Smooth muscle cell (in vitro differentiated cells): ENCODE data around the gene PRELP. TPM values are rescaled to one million over a fixed set of nuclear protein-coding genes. Genes with fewer than 3 reads are reported as not detected.

Source experiments
- DNase-seq: peaks from one replicate; lab custom pipeline; 2025; ENCODE audit not compliant: unreplicated experiment; lab: John Stamatoyannopoulos, UW
- H2AFZ ChIP-seq: fragments of 200-600 bp; sonication (generic); 2 replicates; pipeline ENCODE4 v1.6.0; 2016; ENCODE audit warnings: antibody characterized with exemption, low read depth, mild to moderate bottlenecking
- H3F3A ChIP-seq: fragments of 200-600 bp; sonication (generic); 2 replicates; pipeline ENCODE4 v1.6.0; 2017; ENCODE audit warnings: antibody characterized with exemption, low read depth
- H3K27ac ChIP-seq: fragments of 200-600 bp; sonication (generic); 2 replicates; pipeline ENCODE4 v1.5.1; 2016; ENCODE audit warnings: low read depth, mild to moderate bottlenecking
- H3K27me3 ChIP-seq: fragments of 200-600 bp; sonication (generic); 2 replicates; pipeline ENCODE4 v1.6.1; 2016; ENCODE audit warnings: low read depth, mild to moderate bottlenecking
- H3K36me3 ChIP-seq: fragments of 200-600 bp; sonication (generic); 2 replicates; pipeline ENCODE4 v1.5.1; 2016; ENCODE audit warnings: low read depth
- H3K4me1 ChIP-seq: fragments of 200-600 bp; sonication (generic); 2 replicates; pipeline ENCODE4 v1.5.1; 2016; ENCODE audit warnings: low read depth
- H3K4me2 ChIP-seq: fragments of 200-600 bp; sonication (generic); 2 replicates; pipeline ENCODE4 v1.6.0; 2016; ENCODE audit warnings: mild to moderate bottlenecking
- H3K4me3 ChIP-seq: fragments of 200-600 bp; sonication (generic); 2 replicates; pipeline ENCODE4 v1.5.1; 2016; ENCODE audit warnings: mild to moderate bottlenecking
- H3K79me2 ChIP-seq: fragments of 200-600 bp; sonication (generic); 2 replicates; pipeline ENCODE4 v1.6.0; 2016; ENCODE audit warnings: low read depth, mild to moderate bottlenecking
- H3K9ac ChIP-seq: fragments of 200-600 bp; sonication (generic); 2 replicates; pipeline ENCODE4 v1.6.0; 2016; ENCODE audit warnings: low read depth
- H3K9me3 ChIP-seq: fragments of 200-600 bp; sonication (generic); replicated peaks from 2 replicates; pipeline ENCODE4 v1.5.1; 2016; ENCODE audit warnings: low read depth
- H4K20me1 ChIP-seq: fragments of 200-600 bp; sonication (generic); 2 replicates; pipeline ENCODE4 v1.6.0; 2016; ENCODE audit warnings: low read depth
- WGBS: methylation state at CpG from one replicate; pipeline ENCODE4 v1.1.7; 2016; ENCODE audit warnings: low lambda C conversion rate; 5-methylcytosine and 5-hydroxymethylcytosine counted together
- polyA plus RNA-seq: library from polyadenylated mRNA; unstranded; fragments of >200 nt; fragmentation: Nextera tagmentation; extraction: Ambion mirVana; gene quantifications from 2 replicates; pipeline ENCODE4 v1.2.1, GENCODE V29; 2016
- total RNA-seq: library from RNA; depleted of rRNA; stranded (reverse); fragments of >200 nt; gene quantifications from 2 replicates; pipeline ENCODE4 v1.2.3, GENCODE V29; 2014
- TF ChIP-seq, protein P1 (sequence below): fragments of 200-600 bp; sonication (generic); IDR thresholded peaks from 2 replicates; pipeline ENCODE4 v1.5.1; 2017; ENCODE audit warnings: borderline replicate concordance, mild to moderate bottlenecking, antibody characterized with exemption; ENCODE audit not compliant: insufficient read depth, poor library complexity, severe bottlenecking

Gene PRELP
- total and polyA plus RNA-seq, 2 experiments from 2014 or later: 0.04 to 2.1 TPM

DNA sequence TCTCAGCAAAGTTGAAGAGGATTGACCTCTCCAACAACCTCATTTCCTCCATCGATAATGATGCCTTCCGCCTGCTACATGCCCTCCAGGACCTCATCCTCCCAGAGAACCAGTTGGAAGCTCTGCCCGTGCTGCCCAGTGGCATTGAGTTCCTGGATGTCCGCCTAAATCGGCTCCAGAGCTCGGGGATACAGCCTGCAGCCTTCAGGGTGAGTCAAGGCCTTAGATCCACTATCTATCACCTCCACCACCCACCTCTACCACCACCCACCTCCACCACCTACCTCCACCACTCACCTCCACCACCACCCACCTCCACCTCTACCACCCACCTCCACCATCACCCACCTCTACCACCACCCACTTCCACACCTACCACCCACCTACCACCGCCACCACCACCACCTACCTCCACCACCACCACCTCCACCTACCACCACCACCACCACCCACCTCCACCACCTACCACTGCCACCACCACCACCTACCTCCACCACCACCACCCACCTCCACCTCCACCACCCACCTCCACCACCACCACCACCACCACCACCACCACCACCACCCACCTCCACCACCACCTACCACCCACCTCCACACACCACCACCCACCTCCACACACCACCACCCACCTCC, 24.2 kb downstream of the PRELP start:
- Histone ChIP-seq H3K27ac (no peak overlapping the region), H3K4me1 (peaks cover 4% of the 10 kb centered on the region), H3K36me3 (no peaks in the 10 kb centered on the region), H2AFZ (no peak overlapping the region), H3F3A (no peaks in the 10 kb centered on the region), H3K9ac (no peak overlapping the region), H3K27me3 (no peaks in the 10 kb centered on the region), H4K20me1 (no peaks in the 10 kb centered on the region), H3K4me3 (no peak overlapping the region), H3K9me3 (no peaks in the 10 kb centered on the region), H3K4me2 (no peak overlapping the region), H3K79me2 (no peaks in the 10 kb centered on the region)
- TF ChIP-seq, protein P1, sequence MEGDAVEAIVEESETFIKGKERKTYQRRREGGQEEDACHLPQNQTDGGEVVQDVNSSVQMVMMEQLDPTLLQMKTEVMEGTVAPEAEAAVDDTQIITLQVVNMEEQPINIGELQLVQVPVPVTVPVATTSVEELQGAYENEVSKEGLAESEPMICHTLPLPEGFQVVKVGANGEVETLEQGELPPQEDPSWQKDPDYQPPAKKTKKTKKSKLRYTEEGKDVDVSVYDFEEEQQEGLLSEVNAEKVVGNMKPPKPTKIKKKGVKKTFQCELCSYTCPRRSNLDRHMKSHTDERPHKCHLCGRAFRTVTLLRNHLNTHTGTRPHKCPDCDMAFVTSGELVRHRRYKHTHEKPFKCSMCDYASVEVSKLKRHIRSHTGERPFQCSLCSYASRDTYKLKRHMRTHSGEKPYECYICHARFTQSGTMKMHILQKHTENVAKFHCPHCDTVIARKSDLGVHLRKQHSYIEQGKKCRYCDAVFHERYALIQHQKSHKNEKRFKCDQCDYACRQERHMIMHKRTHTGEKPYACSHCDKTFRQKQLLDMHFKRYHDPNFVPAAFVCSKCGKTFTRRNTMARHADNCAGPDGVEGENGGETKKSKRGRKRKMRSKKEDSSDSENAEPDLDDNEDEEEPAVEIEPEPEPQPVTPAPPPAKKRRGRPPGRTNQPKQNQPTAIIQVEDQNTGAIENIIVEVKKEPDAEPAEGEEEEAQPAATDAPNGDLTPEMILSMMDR: no peak
- WGBS: 91% methylated on average over 6 of the region's 7 CpGs
- no peak for DNase-seq

- Histone ChIP-seq H3K27me3 (no peaks in the 10 kb centered on the region), H3F3A (no peaks in the 10 kb centered on the region)
Measured at GRCh38 chr1:203500279-203500678, 24.7 kb downstream of the PRELP start.

DNA sequence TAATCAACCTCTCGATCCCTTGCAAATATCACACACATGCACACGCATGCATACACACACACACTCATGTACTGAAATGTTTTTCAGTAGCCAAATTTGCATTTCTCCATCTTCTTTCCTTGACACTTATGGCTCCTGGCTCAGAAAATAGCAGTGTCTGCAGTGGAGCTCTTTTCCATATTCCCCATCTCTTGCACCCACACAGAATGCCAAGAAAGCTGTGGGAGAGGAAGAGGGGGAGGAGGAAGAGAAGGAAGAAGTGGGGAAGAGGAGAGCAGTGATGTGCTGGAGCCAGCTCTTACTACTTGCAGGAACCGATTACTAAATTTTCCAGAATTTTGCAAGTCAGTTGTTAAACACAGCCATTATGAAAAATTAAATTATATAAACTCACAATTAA, 28.2 kb downstream of the PRELP start:
- Histone ChIP-seq H2AFZ (no peak overlapping the region), H3K4me1 (peaks cover 18% of the 10 kb centered on the region), H3K79me2 (no peaks in the 10 kb centered on the region), H3K9me3 (no peaks in the 10 kb centered on the region), H3K4me3 (no peak overlapping the region), H3F3A (peaks cover 8% of the 10 kb centered on the region), H3K9ac (no peak overlapping the region), H3K27me3 (no peaks in the 10 kb centered on the region), H3K27ac (no peak overlapping the region), H3K4me2 (no peak overlapping the region), H3K36me3 (no peaks in the 10 kb centered on the region), H4K20me1 (no peaks in the 10 kb centered on the region)
- 92% methylated on average over 3 of the region's 3 CpGs for WGBS
- DNase-seq: no peak
- TF ChIP-seq, protein P1: no peak

More at GRCh38 chr1:203500279-203500678, 24.7 kb downstream of the PRELP start:
- no peaks in the 10 kb centered on the region for H3K9me3 ChIP-seq
- no peak overlapping the region for H3K27ac ChIP-seq
- no peak overlapping the region for H3K4me3 ChIP-seq
- H3K4me1 ChIP-seq: peaks cover 4% of the 10 kb centered on the region
- 86% methylated on average over 1 of the region's 1 CpG for WGBS
- no peaks in the 10 kb centered on the region for H4K20me1 ChIP-seq
- no peaks in the 10 kb centered on the region for H3K79me2 ChIP-seq
- H2AFZ ChIP-seq: no peak overlapping the region
- H3K4me2 ChIP-seq: no peak overlapping the region
- no peak for DNase-seq
- no peaks in the 10 kb centered on the region for H3K36me3 ChIP-seq
- no peak overlapping the region for H3K9ac ChIP-seq
- TF ChIP-seq, protein P1: no peak
